T-helper 9 cell (primary cell): Measurements from ENCODE around the gene AXL.
"Not testable (repeated sequence)": the region's sequence is repeated elsewhere in the genome, so short reads cannot be mapped to it uniquely, and the experiment has no call there.

Experiments
- DNase-seq: peaks from one replicate; pipeline ENCODE4 v3.0.0-alpha.2; 2020

Gene AXL

DNA sequence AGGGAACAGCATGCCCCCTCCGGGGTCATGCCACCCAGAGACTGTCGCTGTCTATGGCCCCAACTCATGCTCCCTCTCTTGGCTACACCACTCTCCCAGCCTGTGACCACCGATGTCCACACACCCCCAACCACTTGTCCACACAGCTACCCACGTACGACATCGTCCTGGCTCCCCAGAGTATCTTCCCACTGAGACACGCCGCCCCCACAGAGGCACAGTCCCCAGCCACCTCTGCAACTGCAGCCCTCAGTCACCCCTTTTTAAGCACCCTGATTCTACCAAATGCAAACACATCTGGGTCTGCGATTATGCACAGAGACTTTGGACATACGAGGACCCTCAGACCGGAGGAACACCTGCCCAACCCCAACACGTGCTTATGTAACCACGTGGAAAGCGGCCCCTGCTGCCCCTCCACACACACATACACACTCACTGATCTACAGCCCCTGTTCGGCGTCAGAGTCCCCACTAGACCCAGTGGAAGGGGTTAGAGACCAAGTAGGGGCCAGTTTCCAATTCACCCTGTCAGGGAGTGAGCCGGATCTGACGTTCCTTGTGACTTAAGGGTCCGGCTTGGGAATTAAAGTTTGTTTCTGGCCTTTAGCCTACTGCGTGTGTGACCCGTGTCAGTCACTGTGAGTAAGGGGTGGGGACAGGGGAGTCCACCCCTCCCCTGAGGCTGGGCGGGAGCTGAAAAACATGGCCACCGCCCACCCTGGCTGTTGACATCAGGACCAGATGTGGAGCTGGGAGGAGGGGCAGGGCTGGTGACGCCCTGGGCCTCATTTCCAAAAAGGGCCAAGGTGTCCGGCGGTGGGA is 11.9 kb upstream of the AXL start:
- no peak for DNase-seq

DNA sequence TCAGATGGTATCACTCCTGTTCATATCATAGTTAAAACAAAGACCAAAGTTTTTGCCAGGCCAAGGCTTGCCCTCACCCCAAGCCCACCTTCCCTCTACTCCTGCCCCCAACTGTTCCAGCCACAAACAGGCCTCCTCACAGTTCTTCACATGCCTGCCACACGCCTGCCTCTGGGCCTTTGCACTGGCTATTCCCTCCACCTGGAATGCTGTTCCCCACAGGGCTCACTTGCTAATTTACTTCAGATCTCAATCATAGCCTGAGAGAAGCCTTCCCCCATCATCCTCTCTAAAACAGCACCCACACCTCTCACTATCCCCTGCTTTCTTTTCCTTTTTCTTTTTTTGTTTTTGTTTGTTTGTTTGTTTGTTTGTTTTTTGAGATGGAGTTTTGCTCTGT is 4.9 kb upstream of the AXL start:
- no peak for DNase-seq

DNA sequence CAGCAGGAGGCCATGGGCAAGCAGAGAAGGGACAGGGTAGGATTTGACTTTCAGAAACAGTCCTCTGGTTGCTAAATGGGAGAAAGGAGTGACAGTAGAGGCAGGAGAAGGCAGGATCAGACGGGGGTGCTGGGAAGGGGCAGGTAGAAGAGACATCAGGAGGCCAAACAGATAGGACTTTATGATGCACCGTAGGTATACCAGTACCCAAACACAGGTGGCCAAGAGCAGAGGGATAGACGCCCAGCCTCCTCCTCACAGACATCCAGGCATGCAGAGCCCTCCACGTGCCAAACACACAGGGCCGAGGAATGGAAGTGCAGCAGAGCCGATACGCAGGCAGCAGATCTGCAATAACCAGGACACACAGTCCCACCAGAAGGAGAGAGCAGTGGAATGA is 1.3 kb upstream of the AXL start:
- DNase-seq, result no peak

DNA sequence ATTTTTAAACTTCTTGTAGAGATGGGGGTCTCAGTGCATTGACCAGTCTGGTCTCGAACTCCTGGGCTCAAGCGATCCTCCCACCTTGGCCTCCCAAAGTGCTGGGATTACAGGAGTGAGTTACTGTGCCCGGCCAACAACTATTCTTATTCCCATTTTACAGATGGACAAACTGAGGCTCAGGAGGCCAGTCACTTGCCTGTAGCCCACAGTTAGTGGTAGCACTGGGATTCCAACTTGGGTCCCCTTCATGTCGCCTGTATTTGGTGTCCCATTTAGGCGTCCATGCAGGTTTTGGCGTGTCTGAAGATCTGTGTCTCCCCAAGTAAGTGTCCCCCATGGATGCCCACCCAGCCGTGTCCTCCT is 791 bp upstream of the AXL start:
- no peak for DNase-seq

DNA sequence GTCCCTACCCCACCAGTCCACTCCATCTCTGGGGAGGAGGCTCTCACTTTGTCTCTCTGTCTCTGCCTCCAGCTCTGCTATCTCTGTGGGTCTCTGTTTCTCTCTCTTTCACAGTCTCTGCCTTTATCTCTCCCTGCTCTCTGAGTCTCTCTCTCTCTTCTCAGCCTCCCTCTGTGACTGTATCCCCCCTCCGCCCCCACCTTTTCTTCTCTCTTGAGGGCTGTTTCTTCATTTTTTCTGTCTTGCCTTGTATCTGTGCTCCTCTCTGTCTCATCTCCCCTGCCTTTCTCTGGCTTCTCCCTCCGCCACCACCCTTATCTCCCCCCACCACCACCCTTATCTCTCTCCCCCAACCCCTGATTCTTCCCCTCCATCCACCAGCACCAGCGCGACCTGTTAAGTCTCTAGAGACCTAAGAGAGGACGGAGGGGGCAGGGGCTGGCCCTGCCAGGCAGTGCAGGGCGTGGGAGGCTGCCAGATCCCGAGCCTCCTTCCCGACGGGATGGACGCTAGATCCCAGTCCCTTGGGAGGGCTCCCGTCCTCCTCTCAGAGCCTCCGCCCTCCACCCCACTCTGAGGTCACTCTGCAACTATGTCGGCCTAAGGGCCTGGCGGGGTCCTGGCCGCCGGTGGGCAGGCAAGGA is 1.0 kb downstream of the AXL start:
- DNase-seq, result no peak

DNA sequence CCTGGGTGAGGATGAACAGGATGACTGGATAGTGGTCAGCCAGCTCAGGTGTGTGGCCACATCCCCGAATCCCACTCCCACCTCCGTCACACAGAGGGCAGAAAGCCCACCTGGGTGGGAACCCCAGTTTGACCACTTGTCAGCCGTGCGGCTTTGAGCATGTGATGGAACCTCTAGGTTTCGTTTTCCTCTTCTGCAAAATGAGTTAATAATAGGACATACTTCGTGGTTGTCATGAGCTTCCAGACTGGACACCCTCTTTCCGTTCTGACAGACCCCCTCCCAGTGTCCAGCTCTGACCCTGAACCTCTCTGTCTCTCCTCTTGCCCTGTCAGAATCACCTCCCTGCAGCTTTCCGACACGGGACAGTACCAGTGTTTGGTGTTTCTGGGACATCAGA is 1.8 kb downstream of the AXL start:
- no peak for DNase-seq

DNA sequence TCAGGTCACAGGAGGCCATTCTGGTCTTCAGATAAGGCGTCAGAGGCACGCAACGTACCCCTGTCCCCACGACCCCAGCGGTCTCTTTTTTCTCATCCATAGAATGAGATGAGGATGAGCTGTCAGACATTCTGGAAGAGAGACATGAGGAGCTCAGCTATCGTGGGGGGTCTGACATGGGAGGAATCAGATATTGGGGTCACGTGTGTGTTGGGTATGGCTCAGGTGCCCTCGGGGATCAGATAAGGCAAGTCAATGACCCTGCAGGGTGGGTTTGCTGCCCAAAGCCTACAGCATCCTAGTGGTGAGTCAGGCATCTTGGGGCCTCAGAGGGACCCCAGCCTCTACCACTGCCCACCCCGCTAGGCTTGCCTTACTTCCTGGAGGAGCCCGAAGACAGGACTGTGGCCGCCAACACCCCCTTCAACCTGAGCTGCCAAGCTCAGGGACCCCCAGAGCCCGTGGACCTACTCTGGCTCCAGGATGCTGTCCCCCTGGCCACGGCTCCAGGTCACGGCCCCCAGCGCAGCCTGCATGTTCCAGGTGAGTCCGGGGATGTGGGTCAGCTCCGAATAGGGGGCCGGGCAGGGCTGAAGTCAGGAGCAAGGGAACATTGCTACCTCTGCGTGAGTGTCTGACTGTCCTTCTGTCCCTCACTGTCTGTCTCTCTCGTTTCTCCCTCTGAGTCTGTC is 2.6 kb downstream of the AXL start:
- no peak for DNase-seq

DNA sequence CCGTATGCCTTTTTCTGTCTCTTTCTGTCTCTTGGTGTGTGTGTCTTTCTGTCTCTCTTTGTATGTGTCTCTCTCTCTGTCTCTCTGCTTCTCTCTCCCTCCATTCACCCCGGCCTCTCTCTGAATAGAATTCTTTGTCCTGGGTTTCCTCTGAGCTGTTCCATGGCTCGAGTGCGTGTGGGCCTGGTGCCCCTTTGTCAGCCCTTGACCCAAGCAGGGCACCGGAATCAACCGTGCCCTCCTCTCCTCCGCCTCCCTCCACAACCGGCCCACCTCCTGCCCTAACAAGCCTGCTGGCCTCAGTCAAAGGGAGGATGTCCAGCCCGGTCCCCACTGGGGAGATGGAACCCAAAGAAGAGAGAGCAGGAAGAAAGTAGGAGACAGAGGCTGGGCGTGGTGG is 3.2 kb downstream of the AXL start:
- no peak for DNase-seq

DNA sequence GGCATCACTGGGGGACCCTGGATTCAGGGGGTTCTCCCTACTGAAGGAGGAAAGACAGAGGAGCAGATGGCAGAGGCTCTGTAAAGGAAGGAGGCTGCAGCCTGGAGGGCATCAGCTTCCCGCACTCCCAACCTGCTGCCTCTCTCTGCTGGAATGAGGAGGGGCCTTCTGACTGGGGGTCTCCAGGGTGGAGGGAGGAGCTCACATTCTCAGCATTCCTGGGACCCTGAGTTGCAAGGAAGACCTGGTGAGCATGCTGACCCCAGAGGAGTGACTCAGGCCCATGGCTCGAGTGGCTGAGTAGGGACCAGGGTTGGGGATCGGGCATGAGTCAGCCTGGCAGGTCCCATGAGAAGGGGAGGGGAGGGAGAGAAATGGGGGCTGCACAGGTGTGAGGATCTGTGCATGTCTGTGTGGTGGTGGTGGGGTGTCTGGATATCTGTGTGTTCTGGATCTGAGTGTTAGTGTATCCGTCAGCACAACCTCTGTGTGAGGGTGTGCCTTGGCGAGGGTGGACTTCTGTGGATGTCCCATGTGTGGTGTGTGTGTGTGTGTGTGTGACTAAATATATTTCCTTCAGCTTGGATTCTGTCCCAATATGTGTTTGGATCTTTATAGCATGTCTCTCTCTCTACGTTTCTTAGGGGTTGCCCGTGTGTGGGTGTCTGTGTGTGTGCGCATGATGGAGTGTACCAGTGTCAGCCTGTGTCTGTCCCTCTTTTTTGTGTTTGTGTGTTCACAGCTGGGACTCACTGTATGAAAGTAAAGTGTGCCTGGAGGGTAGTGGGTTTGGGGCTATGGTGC is 4.6 kb downstream of the AXL start:
- no peak for DNase-seq

DNA sequence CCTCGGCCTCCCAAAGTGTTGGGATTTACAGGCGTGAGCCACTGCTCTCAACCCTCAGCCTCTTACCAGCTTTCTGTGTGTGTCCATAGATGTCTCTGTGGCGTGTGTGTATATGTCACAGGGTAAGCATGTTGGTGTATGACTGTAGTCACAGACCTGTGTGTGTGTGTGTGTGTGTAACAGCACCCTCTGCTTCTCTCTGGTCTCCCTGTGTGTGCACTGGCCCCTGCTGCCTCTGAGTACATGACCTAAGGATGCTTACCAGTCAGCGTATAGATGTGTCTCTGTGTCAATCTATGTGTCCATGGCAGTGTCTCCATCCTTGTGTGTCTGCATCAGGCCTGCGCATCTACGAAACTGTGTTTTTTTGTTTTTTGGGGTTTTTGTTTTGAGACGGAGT is 5.6 kb downstream of the AXL start:
- DNase-seq, result no peak

DNA sequence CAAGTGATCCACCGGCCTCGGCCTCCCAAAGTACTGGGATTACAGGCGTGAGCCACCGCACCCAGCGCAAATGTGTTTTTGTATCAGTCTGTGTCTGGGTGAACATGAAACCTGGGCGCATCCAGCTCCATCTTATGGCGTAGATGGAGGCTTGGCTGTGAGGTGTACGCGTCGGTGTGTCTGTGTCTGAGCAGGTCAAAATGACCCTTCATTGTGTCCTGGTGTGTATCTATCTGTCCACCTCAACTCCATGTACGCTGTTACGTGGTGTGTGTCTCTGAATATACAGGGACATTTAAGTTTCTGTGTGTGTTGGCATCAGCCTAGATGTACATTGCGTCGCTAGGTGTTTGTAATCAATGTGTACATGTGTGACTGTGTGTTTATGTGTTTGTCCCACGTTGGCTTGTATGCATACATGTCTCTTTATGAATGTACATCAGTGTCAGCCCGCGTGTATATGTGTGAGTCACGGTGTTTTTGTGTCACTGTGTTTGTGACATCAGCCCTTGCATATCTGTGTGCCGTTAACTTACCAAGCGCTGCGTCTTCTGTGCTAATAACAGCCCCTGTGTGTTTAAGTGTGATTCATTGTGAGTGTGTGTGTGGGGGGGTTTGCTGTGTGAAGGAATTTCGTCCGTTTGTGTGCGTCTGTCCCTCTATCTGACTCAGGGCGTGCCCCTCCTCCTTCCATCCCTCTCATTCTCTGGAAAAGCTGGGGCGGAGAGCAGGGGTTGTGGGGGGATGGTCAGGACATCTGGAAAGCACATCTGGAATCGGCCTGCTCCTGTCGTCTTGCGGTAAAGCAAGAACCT is 6.4 kb downstream of the AXL start:
- DNase-seq, result no peak

DNA sequence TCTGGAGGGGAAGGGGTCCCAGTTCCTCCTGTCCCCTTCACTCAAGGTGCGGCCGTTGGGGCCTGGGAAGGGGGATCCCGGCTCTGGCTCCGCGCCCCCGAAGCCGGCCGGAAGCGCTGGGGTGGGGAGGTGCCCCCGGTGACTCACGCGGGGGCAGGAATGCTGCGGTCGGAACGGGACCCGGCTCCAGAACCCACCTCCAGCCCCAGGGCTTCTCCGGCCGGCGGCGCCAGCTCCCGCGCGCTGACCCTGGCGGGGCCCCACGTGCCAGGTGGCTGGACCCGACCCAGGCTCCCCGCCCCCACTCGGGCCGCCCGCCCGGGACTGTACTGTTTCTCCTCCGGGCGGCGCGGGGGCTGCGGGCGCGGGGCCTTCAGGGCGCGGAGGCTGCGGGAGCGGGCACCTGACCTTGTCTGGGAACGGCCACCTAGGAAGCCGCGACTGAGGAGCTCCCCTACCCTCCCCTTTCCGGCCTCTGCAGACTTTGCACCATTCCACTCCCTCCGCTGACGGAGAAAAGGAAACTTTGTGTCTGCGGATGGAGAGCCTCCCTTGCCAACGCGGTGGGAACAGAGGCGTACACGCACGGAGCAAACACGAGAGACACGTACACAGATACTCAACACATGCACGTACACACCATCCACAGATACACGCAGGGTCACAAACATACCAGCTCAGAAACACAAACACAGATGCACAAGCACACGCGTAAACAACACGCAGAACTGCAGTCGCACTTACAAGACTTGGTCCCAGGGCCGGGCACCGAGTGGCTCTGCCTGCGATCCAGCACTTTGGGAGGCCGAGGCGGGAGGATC is 7.2 kb downstream of the AXL start:
- DNase-seq, result peak; percentile 20

DNA sequence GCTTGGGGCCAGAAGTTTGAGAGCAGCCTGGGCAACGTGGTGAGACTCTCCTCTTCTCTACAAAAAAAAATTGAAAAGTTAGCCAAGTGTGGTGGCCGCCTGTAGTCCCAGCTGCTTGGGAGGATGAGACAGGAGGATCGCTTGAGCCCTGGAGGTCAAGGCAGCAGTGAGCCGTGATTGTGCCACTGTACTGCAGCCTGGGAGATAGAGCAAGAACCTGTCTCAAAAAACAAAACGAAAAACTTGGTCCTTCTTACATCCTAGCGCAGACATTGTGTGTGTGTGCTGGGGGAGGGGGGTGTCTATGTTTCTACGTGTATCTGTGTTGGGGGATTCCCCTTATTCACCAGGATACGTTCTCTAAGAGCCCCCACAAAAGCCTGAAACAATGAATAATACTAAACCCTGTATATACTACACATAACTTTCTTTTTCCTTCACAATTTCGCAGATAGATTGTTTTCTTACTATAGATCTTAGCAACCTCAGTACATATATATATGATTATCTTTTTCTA is 7.9 kb downstream of the AXL start:
- DNase-seq, result no peak

DNA sequence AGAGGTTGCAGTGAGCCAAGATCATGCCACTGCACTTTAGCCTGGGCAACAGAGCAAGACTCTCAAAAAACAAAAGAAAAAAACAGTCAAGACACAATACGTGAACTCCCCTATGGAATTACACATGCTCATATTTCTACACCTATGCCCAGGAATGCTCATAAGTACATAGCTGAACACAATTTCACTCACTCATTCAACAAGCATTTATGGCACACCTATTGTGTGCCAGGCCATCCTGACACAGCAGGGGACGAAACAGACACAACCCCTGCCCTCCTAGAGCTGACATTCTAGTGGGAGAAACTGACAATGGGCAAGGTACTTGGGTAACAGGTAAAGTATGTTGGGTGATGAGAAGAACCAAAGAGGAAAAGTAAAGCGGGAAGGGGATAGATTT is 9.5 kb downstream of the AXL start:
- no peak for DNase-seq

DNA sequence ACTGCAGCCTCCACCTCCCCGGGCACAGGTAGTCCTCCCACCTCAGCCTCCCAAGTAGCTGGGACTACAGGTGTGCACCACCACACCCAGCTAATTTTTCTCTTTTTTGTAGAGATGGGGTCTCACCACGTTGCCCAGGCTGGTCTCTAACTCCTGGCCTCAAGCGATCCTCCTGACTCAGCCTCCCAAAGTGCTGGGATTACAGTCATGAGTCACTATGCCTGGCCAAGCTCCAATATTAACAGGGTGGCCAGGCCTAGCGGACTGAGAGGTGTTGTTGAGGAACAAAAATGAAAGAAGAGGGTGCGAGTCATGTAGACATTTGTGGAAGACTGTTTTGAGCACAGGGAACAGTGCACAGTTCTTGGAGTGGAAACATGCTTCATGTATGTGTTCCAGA is 10.3 kb downstream of the AXL start:
- DNase-seq, result not testable (repeated sequence)

DNA sequence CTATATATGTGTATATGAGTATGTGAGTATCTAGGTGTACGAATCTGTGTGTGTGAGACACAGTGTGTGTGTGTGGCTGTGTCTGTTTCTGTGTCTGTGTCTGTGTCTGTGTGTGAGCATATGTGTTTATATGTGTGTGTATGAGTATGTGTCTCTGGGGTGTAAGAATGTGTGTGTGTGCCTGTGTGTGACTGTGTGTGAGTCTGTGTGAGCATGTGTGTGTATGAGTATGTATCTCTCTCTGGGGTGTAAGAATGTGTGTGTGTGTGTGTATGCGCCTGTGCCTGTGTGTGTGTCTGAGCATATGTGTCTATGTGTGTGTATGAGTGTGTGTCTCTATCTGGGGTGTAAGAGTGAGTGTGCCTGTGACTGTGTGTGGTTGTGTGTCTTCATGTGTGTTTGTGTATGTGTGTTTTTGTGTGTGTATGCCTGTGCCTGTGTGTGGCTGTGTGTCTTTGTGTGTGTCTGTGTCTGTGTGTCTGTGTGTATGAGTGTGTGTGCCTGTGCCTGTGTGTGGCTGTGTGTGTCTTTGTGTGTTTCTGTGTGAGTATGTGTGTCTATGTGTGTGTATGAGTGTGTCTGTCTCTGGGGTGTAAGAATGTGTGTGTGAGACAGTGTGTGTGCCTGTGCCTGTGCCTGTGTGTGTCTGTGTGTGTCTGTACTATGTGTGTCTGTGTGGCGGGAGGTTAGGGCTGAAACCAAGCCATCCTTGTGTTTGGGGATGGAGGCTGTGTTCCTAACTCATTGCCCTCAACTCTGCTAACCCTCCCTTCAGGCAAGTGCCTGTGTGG is 11.2 kb downstream of the AXL start:
- DNase-seq, result no peak

DNA sequence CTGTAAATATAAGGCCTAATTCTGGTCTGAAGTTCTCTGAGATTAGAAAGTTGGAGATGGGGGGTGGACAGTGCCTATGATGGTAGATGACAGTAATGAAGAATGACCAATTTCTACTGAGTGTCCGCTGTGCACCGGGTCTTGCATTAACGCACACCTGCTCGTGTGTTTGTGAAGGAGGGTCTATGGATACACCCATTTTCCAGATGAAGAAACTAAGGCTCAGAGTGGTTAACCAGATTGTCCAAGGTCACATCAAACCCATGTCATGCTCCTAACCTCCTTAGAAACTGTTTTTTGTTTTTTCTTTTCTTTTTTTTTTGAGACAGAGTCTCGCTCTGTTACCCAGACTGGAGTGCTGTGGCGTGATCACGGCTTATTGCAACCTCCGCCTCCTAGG is 13.7 kb downstream of the AXL start:
- no peak for DNase-seq

DNA sequence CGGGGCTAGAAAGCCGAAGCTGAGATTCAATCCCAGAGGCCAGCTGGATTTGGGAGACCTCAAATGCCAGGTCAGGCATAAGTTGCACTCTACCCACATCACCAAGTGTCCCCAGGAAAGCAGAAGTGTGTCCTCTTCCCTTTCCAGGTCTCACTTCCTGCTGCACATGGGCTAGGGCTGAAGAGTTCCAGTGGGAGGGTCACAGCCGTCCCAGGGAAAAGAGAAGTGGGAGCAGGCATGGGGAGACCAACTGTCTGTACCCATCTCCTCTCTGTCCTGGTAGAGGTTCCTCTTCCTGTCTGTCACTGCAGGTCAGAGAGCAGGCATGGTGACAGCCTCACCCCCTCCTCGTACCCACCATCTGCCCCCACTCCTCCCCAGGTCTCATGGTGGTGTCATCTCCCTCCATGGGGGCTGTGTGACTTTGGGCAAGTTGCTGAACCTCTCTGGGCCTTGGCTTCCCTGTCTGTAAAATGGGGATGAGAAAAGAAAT is 14.8 kb downstream of the AXL start:
- DNase-seq, result no peak

DNA sequence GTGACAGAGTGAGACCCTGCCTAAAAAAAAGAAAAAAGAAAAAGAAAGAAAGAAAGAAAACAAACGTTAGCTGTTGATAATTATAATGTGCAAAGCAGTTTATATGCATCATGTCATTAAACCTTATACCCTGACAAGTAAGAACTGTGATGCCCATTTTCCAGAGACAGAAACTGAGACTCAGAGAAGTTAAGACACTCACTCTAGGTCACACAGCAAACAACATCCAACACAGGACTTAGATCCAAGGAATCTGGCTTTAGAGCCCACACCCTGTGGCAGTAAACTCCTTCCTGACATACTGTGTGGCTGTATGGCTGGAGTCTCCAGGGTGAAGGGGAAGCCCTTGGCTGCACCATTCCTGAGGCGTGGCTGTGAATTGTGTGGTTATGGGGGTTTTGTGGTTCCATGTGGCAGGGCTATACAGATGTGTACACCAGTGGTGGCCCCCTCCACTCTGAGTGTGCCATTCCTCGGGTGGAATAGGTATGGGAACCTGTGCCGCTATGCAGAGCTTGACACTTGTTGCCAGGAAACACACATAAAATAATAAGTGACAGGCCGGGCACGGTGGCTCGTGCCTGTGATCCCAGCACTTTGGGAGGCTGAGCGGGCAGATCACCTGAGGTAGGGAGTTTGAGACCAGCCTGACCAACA is 15.6 kb downstream of the AXL start:
- no peak for DNase-seq

DNA sequence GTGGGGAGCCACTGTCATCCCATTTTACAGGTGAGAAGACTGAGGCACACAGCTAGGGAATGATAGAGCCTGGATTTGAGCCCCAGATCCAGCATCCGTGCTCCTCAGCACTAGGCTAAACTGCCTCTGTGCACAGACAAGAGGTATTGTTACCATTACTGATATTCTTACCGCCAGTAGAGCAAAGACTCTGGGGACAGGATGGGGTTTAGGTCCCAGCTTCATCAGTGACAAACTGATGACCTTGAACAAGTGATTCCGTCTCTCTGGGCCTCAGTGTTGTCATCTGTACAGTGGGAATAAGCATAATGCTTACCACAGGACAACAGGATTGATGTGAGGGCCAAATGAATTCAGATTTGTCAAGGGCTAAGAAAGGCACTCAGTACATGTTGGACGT is 16.5 kb downstream of the AXL start:
- DNase-seq, result no peak
